Psoas muscle (tissue), 8 donors: ENCODE measurements around the gene SCNN1A. TPM values are rescaled to one million over a fixed set of nuclear protein-coding genes. Genes with fewer than 3 reads are reported as not detected.

ENCODE experiments used
- ATAC-seq, 4 donors: fragments of 200-7000 bp; cut with Tn5 transposase; one replicate each; pipeline ENCODE4 v1.9.1; 2020; ENCODE audit warnings: moderate library complexity in 3 of 4, mild to moderate bottlenecking in 2 of 4
- DNase-seq, 2 donors: peaks; one replicate each; pipeline ENCODE4 v3.0.0-alpha.2; 2020
- H3K27ac ChIP-seq: fragments of 200-600 bp; one replicate; pipeline ENCODE4 v1.8.0; 2022
- H3K27me3 ChIP-seq, 3 donors: fragments of 200-600 bp in 1 of 3; one replicate each; pipeline versions ENCODE4 v1.6.1 to v1.8.0; 2013 to 2022; ENCODE audit warnings: low read length in 2 of 3, mild to moderate bottlenecking in 2 of 3, moderate library complexity in 1 of 3; ENCODE audit not compliant: insufficient read depth in 3 of 3
- H3K36me3 ChIP-seq, 2 donors: fragments of 200-600 bp in 1 of 2; one replicate each; pipeline versions ENCODE4 v1.6.1 to v1.8.0; 2013 to 2022; ENCODE audit warnings: low read depth in 1 of 2, mild to moderate bottlenecking in 1 of 2, moderate library complexity in 1 of 2; ENCODE audit not compliant: insufficient read depth in 1 of 2
- H3K4me1 ChIP-seq: fragments of 200-600 bp; one replicate; pipeline ENCODE4 v1.8.0; 2022
- H3K4me3 ChIP-seq: fragments of 200-600 bp; one replicate; pipeline ENCODE4 v1.8.0; 2022; ENCODE audit warnings: mild to moderate bottlenecking
- H3K9me3 ChIP-seq: fragments of 200-600 bp; one replicate; pipeline ENCODE4 v1.8.0; 2022
- WGBS, 3 donors: extraction: QIAGEN DNeasy Blood & Tissue Kit; methylation state at CpG; one replicate each; pipeline versions ENCODE4 v1.1.6 to v1.1.7; 2013; 5-methylcytosine and 5-hydroxymethylcytosine counted together
- intact Hi-C, 2 donors: fragments of 100-400 bp; cut with DNase I; formaldehyde crosslinking; loops; one replicate each; pipeline versions ENCODE4 v1.11.0 to v1.14.2; 2022
- polyA plus RNA-seq, 3 donors: library from polyadenylated mRNA; stranded (reverse); fragments of 200-250 nt; gene quantifications; one replicate each; pipeline ENCODE4 v1.2.3, GENCODE V29; 2013
- total RNA-seq, 4 donors: library from RNA; stranded (reverse); fragmentation: NEBNext Ultra II Directional in 2 of 4; extraction: Animal tissue kit (Norgen Biotek cat#: 25700) in 2 of 4; gene quantifications; one replicate each; pipeline versions ENCODE4 v1.2.1 to v1.2.4, GENCODE V29; 2021 to 2023
- TF ChIP-seq, protein P1 (sequence below): fragments of 200-600 bp; IDR thresholded peaks from one replicate; pipeline ENCODE4 v1.8.0; 2022; ENCODE audit warnings: antibody characterized with exemption
- donor health status: healthy with polysubstance abuse.
- donor health status: DM: no; HTN: no; CAD: no; lungs with moderate emphysema.
- donor health status: Bipolar disorder and iron deficiency.
- donor health status: healthy.
- donor health status: DM: yes; HTN: yes; CAD: no.
- donor health status: DM: no; HTN: no; CAD: no.
- donor health status: DM: no; HTN: no; CAD: no.
- donor health status: DM: yes; HTN: yes; CAD: no.

Gene SCNN1A
- total and polyA plus RNA-seq, 7 donors, result 0.03 to 0.57 (median 0.39) TPM

DNA sequence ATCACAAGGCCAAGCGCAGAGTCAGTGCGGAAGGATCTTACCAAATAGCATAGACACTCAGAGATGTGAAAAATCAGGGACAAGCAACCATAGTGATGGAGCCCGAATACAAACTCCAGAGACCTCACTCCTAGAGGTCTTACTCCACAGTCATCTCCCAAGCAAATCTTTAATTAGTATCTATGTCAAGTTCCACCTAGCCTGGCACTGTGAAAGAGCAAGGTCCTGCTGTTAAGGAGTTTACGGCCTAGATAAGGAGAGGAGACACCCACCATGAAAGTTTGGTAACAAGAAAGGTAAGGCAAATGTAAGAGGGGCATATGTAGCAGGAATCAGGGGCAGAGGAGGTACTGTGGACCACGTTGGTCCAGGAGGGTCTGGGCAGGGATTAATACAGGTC lies 72.3 kb downstream of the SCNN1A start:
- TF ChIP-seq, protein P1, sequence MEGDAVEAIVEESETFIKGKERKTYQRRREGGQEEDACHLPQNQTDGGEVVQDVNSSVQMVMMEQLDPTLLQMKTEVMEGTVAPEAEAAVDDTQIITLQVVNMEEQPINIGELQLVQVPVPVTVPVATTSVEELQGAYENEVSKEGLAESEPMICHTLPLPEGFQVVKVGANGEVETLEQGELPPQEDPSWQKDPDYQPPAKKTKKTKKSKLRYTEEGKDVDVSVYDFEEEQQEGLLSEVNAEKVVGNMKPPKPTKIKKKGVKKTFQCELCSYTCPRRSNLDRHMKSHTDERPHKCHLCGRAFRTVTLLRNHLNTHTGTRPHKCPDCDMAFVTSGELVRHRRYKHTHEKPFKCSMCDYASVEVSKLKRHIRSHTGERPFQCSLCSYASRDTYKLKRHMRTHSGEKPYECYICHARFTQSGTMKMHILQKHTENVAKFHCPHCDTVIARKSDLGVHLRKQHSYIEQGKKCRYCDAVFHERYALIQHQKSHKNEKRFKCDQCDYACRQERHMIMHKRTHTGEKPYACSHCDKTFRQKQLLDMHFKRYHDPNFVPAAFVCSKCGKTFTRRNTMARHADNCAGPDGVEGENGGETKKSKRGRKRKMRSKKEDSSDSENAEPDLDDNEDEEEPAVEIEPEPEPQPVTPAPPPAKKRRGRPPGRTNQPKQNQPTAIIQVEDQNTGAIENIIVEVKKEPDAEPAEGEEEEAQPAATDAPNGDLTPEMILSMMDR, result no peak
- ATAC-seq, result no peak
- no peak for DNase-seq
- Histone ChIP-seq H3K9me3 (no peaks in the 10 kb centered on the region), H3K36me3 (no peaks in the 10 kb centered on the region), H3K4me3 (no peak overlapping the region), H3K27ac (no peak overlapping the region), H3K27me3 (no peaks in the 10 kb centered on the region), H3K4me1 (no peaks in the 10 kb centered on the region)
- intact Hi-C loops, result no loop called here
- WGBS, 3 donors, result 85 to 88% (median 87%) methylated on average over 5 of the region's 5 CpGs

DNA sequence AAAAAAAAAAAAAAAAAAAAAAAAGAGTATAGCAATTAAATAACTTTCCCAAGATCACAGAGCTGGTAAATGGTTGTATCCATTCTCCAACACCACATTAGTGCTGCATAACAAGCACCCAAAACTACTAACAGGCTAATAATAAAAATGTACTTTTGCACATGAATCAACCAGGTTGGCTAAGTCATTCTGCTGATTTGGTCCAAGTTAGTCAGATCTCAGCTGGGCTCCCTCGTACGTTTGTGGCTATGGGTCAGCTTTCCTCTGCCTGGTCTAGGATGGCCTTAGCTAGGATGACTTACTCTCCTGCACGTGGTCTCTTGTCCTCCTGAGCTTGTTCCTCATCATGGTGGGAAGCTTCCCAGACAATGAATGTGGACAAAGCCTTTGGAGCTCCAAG lies 72.7 kb downstream of the SCNN1A start:
- Histone ChIP-seq H3K9me3 (no peaks in the 10 kb centered on the region), H3K27ac (no peak overlapping the region), H3K4me3 (no peak overlapping the region), H3K4me1 (no peaks in the 10 kb centered on the region), H3K36me3 (no peaks in the 10 kb centered on the region), H3K27me3 (no peaks in the 10 kb centered on the region)
- intact Hi-C loops, result no loop called here
- WGBS, 3 donors, result 62 to 65% (median 63%) methylated on average over 3 of the region's 3 CpGs
- TF ChIP-seq, protein P1, result no peak
- no peak for DNase-seq
- ATAC-seq, result no peak

DNA sequence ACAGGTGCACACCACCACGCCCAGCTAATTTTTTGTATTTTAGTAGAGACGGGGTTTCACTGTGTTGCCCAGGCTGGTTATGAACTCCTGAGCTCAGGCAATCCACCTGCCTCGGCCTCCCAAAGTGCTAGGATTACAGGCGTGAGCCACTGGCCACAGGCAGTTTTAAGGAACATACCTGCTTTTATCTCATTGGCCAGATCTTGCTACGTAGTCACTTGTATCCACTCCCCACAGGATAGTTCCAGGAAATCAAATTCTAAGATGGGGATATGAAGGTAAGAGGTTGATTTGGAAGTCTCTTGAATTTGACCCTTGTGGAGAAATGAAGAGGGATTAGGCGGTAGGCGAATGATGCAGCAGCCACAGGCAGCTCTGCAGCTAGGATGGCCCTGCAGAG lies 73.6 kb downstream of the SCNN1A start:
- H3K27me3 ChIP-seq, result no peaks in the 10 kb centered on the region
- no peak overlapping the region for H3K27ac ChIP-seq
- DNase-seq (no peak), ATAC-seq (no peak)
- no peaks in the 10 kb centered on the region for H3K9me3 ChIP-seq
- TF ChIP-seq, protein P1, result no peak
- H3K4me1 ChIP-seq, result no peaks in the 10 kb centered on the region
- 90 to 92% (median 91%) methylated on average over 7 of the region's 7 CpGs for WGBS, 3 donors
- no peak overlapping the region for H3K4me3 ChIP-seq
- intact Hi-C loops, result no loop called here
- no peaks in the 10 kb centered on the region for H3K36me3 ChIP-seq

DNA sequence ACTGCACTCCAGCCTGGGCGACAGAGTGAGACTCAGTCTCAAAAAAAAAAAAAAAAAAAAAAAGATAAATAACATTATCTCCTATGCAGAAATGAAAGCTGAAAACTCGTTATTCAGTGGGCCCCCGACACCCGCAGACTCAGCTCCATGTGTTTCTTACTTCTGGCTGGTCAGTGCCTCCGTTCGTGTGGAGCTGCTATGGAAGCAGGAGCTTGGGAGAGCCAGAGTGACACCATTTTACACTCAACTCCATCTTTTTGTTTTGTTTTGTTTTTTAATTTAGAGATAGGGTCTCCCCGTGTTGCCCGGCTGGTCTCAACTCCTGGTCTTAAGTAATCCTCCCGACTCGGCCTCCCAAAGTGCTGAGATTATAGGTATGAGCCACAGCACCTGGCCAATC lies 78.2 kb downstream of the SCNN1A start:
- TF ChIP-seq, protein P1, result no peak
- no peak for DNase-seq
- Histone ChIP-seq H3K4me1 (no peaks in the 10 kb centered on the region), H3K36me3 (no peaks in the 10 kb centered on the region), H3K27me3 (no peaks in the 10 kb centered on the region), H3K27ac (no peak overlapping the region), H3K9me3 (no peaks in the 10 kb centered on the region), H3K4me3 (no peak overlapping the region)
- WGBS, 3 donors, result 87 to 92% (median 89%) methylated on average over 9 of the region's 10 CpGs
- intact Hi-C loops, result no loop called here
- no peak for ATAC-seq

Other genes with a start within 250 kb of the SCNN1A start
- gene CD9, start 175.2 kb downstream of the SCNN1A start, total RNA-seq, result 10 to 100 TPM; 23.0 to 40.2 (median 30.6) TPM
- 10 to 100 TPM; 26.1 to 90.9 (median 45.4) TPM for gene CD9, start 175.2 kb downstream of the SCNN1A start, polyA plus RNA-seq
- not detected for gene PLEKHG6, start 64.9 kb downstream of the SCNN1A start, total RNA-seq
- gene PLEKHG6, start 64.9 kb downstream of the SCNN1A start, polyA plus RNA-seq, result under 1 TPM in 2 of 3 donors, not detected in 1; 0.20 to 0.39 TPM
- 100 to 1,000 TPM in 3 of 4 donors, 10 to 100 TPM in 1; 38.8 to 224 (median 127) TPM for gene TNFRSF1A, start 33.5 kb downstream of the SCNN1A start, total RNA-seq
- gene TNFRSF1A, start 33.5 kb downstream of the SCNN1A start, polyA plus RNA-seq, result 100 to 1,000 TPM in 1 of 3 donors, 10 to 100 TPM in 2; 53.7 to 117 (median 65.4) TPM
- gene LTBR, start 8.6 kb upstream of the SCNN1A start, total RNA-seq, result 10 to 100 TPM; 23.7 to 38.6 (median 34.1) TPM
- 10 to 100 TPM; 15.3 to 38.8 (median 34.5) TPM for gene LTBR, start 8.6 kb upstream of the SCNN1A start, polyA plus RNA-seq
- under 1 TPM in 2 of 4 donors, not detected in 2; 0.28 to 0.29 TPM for gene CD27, start 69.4 kb upstream of the SCNN1A start, total RNA-seq
- under 1 TPM in 1 of 3 donors, not detected in 2; 0.10 TPM for gene CD27, start 69.4 kb upstream of the SCNN1A start, polyA plus RNA-seq
- gene TAPBPL, start 76.5 kb upstream of the SCNN1A start, total RNA-seq, result 10 to 100 TPM in 1 of 4 donors, 1 to 10 TPM in 3; 6.4 to 11.3 (median 8.4) TPM
- 1 to 10 TPM; 4.6 to 8.4 (median 4.9) TPM for gene TAPBPL, start 76.5 kb upstream of the SCNN1A start, polyA plus RNA-seq
- gene VAMP1, start 95.1 kb upstream of the SCNN1A start, total RNA-seq, result 1 to 10 TPM; 1.5 to 6.2 (median 3.2) TPM
- 10 to 100 TPM in 1 of 3 donors, 1 to 10 TPM in 2; 1.9 to 16.9 (median 2.1) TPM for gene VAMP1, start 95.1 kb upstream of the SCNN1A start, polyA plus RNA-seq
- 100 to 1,000 TPM; 202 to 250 (median 227) TPM for gene MRPL51, start 117.7 kb upstream of the SCNN1A start, total RNA-seq
- 100 to 1,000 TPM; 153 to 217 (median 180) TPM for gene MRPL51, start 117.7 kb upstream of the SCNN1A start, polyA plus RNA-seq
- 10 to 100 TPM; 10.1 to 13.4 (median 11.2) TPM for gene NCAPD2, start 118.5 kb upstream of the SCNN1A start, total RNA-seq
- 1 to 10 TPM; 3.9 to 9.5 (median 5.9) TPM for gene NCAPD2, start 118.5 kb upstream of the SCNN1A start, polyA plus RNA-seq
- gene GAPDH, start 159.0 kb upstream of the SCNN1A start, total RNA-seq, result over 10,000 TPM in 2 of 4 donors, 1,000 to 10,000 TPM in 2; 7,136 to 10,782 (median 8,991) TPM
- over 10,000 TPM in 2 of 3 donors, 1,000 to 10,000 TPM in 1; 9,788 to 18,891 (median 16,487) TPM for gene GAPDH, start 159.0 kb upstream of the SCNN1A start, polyA plus RNA-seq
- gene IFFO1, start 180.5 kb upstream of the SCNN1A start, total RNA-seq, result 10 to 100 TPM; 12.6 to 26.3 (median 18.0) TPM
- 1 to 10 TPM; 6.7 to 8.9 (median 8.3) TPM for gene IFFO1, start 180.5 kb upstream of the SCNN1A start, polyA plus RNA-seq
- 10 to 100 TPM; 29.8 to 62.2 (median 52.9) TPM for gene NOP2, start 192.7 kb upstream of the SCNN1A start, total RNA-seq
- 10 to 100 TPM; 44.1 to 67.0 (median 66.4) TPM for gene NOP2, start 192.7 kb upstream of the SCNN1A start, polyA plus RNA-seq
- gene CHD4, start 231.8 kb upstream of the SCNN1A start, total RNA-seq, result 100 to 1,000 TPM in 2 of 4 donors, 10 to 100 TPM in 2; 94.5 to 152 (median 112) TPM
- gene CHD4, start 231.8 kb upstream of the SCNN1A start, polyA plus RNA-seq, result 10 to 100 TPM; 62.5 to 90.0 (median 78.5) TPM